Measurements from ENCODE around the gene ZNF14.

DNA sequence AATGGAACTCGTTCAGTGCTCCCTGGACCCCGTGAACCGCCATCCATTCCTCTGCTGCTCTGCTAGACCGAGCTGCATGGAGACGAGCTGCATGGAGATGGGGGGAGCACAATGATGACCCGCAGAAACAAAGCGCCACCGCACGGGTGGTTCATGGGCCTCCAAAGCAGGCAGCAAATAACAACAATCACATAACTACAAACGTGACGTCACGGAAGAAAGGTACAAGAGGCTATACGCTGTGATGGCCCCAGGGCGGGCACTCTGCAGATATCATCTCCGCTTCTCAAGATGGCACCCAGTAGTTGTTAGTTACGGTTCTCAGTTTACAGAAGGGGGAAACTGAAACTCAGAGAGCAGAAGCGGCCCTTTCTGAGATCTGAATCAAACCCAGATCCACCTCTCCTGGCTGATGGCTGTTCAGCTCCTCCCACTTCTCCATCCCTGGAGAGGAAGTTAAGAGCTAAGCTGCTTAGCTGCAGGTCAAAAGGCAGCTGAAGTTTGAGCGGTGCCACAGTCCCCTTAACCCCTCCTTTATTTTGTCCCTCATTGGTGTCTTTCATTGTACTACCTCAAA, 71.1 kb downstream of the ZNF14 start:
- TF ChIP-seq, protein P1, sequence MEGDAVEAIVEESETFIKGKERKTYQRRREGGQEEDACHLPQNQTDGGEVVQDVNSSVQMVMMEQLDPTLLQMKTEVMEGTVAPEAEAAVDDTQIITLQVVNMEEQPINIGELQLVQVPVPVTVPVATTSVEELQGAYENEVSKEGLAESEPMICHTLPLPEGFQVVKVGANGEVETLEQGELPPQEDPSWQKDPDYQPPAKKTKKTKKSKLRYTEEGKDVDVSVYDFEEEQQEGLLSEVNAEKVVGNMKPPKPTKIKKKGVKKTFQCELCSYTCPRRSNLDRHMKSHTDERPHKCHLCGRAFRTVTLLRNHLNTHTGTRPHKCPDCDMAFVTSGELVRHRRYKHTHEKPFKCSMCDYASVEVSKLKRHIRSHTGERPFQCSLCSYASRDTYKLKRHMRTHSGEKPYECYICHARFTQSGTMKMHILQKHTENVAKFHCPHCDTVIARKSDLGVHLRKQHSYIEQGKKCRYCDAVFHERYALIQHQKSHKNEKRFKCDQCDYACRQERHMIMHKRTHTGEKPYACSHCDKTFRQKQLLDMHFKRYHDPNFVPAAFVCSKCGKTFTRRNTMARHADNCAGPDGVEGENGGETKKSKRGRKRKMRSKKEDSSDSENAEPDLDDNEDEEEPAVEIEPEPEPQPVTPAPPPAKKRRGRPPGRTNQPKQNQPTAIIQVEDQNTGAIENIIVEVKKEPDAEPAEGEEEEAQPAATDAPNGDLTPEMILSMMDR (conservative IDR thresholded peaks at IDR 0.05; ENCODE audit: low read depth in 2 of 2): no peak
- TF ChIP-seq POLR2AphosphoS5 (IDR thresholded peaks at IDR 0.05; ENCODE audit: low read depth) (no peak), EZH2 (IDR thresholded peaks at IDR 0.05; ENCODE audit: low read depth, unreplicated experiment) (no peak), CREB1 (CRISPR knock-in tag; IDR thresholded peaks at IDR 0.05; ENCODE audit: low read depth) (no peak), JUNB (IDR thresholded peaks at IDR 0.05; ENCODE audit: unreplicated experiment) (no peak)
- TF ChIP-seq, protein P2, sequence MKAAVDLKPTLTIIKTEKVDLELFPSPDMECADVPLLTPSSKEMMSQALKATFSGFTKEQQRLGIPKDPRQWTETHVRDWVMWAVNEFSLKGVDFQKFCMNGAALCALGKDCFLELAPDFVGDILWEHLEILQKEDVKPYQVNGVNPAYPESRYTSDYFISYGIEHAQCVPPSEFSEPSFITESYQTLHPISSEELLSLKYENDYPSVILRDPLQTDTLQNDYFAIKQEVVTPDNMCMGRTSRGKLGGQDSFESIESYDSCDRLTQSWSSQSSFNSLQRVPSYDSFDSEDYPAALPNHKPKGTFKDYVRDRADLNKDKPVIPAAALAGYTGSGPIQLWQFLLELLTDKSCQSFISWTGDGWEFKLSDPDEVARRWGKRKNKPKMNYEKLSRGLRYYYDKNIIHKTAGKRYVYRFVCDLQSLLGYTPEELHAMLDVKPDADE (IDR thresholded peaks at IDR 0.05): no peak

Data from GM23338 (cell line).